IPS-18c (cell line): Measurements from ENCODE around the gene SRSF12.
"Not testable (repeated sequence)": the region's sequence is repeated elsewhere in the genome, so short reads cannot be mapped to it uniquely, and the experiment has no call there.

Experiments
- H3K4me3 ChIP-seq: 2 replicates; pipeline ENCODE4 v1.7.0; 2013; ENCODE audit warnings: low read depth, mild to moderate bottlenecking, low read length, moderate library complexity; ENCODE audit not compliant: insufficient read depth
- H3K9me3 ChIP-seq: one replicate; pipeline ENCODE4 v1.6.1; 2013; ENCODE audit warnings: mild to moderate bottlenecking, low read length, moderate library complexity; ENCODE audit not compliant: control insufficient read depth, insufficient read depth

The SRSF12 gene

DNA sequence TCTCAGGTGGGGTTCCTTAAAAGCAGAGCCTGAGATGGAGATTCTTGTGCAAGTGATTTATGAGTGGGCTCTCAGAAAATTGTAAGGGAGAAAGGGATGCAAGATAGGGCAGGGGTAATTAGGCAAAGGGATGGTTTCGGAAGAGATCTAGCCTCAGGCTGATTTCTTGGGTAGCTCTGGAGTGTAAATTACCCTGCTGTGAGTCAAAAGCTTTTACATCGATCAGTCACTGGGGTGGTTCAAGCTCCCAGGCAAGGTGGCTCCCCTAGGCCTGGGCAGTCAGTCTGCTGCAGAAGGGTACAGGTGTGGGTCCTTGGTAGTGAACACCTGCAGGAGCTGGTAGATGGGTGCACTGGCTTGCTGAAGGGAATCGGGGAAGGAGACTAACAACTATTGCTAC, 16.9 kb upstream of the SRSF12 start:
- no peak overlapping the region for H3K4me3 ChIP-seq
- H3K9me3 ChIP-seq, result peaks cover 2% of the 10 kb centered on the region

DNA sequence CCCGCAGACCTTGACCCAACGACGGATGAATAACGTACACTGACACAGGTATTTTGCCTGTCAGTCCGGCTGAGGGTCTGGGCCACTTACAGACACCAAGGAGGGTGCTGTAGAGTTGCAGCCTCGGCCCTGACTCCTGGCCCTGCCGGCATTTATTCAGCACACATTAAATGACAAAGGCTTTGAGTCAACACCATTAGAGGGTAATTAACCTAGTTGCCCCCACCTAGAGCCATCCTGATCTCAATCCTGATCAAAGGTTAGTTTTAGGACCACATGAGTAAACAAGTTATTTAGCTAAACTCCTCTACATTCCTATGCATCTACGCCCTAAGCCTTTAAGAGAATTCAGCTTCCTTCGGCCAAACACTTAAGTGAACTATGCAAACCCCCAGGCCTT, 16.1 kb upstream of the SRSF12 start:
- Histone ChIP-seq H3K4me3 (no peak overlapping the region), H3K9me3 (peaks cover 2% of the 10 kb centered on the region)

DNA sequence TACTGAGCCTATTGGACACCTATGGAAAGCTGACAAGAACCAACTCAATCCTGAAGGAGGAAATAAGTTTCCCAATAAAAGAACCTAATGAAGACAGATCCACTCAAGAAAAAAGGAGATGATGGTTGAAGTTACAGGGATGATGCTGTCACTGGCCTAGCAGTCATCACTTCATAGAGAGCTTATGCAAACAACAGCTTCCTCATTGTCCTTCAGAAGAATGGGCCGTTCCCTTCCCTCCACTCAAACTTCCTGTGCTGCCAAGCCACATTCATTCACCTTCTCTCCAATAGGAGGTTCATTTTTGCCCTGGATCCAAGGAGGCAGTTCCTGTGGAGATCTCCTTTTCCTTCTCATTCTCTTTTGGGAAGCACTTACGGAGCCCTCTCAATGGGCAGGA, 14.2 kb upstream of the SRSF12 start:
- Histone ChIP-seq H3K4me3 (no peak overlapping the region), H3K9me3 (peaks cover 2% of the 10 kb centered on the region)

DNA sequence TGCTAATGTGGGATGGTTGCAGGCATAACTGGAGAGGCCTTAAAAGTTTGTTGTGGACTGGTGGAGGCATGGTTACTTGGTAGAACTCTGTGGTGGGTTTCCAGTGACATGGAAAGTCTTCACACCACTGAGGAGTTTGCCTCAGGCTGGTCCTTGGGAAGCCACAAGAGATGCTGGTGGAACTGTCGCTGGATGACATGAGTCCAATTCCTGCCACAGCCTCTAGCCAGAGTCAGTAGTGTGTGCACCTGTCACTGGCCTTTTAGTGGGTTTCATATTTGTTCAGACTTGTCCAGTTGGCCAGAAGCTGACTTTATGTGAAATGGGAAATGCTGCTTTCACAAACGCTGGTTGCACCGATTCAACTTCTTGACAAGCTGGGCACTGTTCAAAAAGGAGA, 13.7 kb upstream of the SRSF12 start:
- H3K4me3 ChIP-seq, result no peak overlapping the region
- peaks cover 2% of the 10 kb centered on the region for H3K9me3 ChIP-seq

DNA sequence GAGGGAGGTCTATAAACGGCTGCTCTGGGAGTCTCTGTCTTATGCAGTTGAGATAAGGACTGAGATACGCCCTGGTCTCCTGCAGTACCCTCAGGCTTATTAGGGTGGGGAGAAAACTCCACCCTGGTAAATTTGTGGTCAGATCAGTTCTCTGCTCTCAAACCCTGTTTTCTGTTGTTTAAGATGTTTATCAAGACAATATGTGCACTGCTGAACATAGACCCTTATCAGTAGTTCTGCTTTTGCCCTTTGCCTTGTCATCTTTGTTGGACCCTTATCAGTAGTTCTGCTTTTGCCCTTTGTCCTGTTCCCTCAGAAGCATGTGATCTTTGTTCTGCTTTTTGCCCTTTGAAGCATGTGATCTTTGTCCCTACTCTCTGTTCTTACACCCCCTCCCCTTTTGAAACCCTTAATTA, 10.4 kb upstream of the SRSF12 start:
- H3K4me3 ChIP-seq, H3K9me3 ChIP-seq: not testable (repeated sequence)

DNA sequence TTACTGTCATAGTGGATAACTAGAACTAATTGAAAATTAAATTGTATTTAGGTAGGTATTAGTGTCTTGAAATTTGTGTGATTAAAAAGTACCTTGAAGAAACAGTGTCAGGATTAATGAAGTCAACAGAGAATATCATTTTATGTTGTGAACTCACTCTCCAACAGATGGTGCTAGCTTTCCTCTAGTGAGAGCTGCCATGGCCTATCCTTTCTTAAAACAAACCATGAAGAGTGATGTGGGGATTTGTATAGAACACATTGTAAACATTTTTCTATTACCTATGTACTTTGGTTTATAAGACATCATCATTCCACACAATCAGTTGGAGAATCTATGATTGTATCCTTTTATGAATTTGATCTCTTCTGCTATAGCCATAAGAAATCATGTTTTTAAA, 4.8 kb upstream of the SRSF12 start:
- H3K4me3 ChIP-seq, result no peak overlapping the region
- H3K9me3 ChIP-seq, result peaks cover 2% of the 10 kb centered on the region

DNA sequence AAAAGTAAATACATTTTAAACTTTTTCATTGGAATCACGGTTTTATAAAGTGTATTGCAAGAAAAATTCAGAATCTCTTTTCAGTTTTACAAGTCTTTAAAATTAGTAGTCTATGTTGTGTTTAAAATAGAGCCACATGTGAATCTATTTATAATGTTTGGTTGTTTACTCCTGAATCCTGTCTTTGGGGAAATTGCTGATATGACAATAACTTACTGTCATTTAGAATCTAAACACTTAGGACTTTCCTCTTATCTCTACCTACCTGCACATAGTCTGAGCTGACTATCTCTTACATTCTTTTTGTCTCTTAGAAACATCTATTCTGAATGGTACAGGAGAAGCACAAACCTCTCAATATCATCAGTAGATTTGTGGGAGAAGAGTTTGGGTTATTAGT, 4.1 kb upstream of the SRSF12 start:
- Histone ChIP-seq H3K9me3 (peaks cover 2% of the 10 kb centered on the region), H3K4me3 (no peak overlapping the region)

DNA sequence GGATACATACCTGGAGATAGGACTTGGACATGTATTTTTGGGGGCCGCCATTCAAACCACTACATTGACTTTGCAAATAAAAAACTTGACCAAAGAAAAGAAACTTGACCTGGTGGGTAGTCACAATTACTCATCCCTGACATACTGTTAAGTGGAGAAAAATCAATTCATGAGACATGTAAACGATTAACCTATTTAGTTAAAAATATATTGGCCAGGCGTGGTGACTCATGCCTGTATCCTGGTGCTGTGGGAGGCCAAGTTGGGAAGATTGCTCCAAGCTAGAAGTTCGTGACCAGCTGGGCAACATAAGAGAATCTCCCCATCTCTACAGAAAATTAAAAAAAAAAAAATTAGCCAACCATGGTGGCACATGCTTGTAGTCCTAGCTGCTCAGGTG, 2.5 kb upstream of the SRSF12 start:
- Histone ChIP-seq H3K4me3 (no peak overlapping the region), H3K9me3 (peaks cover 2% of the 10 kb centered on the region)

DNA sequence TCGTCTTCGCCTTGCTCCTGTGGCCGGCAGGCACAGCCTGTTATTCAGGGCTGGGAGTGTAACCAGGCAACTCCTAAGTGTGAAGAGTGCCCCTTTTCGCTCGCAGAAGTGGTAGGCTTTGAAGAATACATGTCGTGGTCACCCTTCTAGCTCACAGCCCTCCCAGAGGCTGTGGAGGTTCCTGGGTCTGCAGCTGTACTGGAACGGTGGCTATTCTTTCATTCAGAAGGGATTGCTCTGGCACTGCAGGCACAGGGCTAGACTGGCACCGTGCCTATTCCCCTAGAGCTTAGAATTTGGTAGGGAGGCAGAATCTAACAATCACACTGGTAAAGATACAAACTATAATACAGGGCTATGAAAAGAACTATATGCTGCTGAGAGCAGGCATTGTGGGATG, 1.1 kb upstream of the SRSF12 start:
- no peak overlapping the region for H3K4me3 ChIP-seq

DNA sequence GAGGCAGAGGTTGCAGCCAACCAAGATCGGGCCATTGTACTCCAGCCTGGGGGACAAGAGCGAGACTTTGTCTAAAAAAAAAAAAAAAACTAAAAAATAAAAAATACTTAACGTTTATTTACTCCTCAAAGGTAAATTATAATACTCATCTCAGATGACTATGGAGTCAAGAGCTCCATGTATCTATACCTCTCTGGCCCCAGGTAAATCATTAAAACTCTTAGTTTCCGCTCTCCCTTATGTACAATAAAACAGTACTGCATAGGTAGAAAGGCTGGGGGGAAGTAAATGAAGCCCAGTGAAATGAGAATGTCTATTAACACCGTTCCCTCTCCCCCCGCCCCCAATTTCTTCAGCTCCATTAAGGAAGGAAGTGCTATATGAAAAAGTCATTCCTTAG, 1.2 kb downstream of the SRSF12 start:
- Histone ChIP-seq H3K4me3 (peak overlapping the region; percentile 86; the same call in 1 of the 2 replicates), H3K9me3 (peaks cover 2% of the 10 kb centered on the region)

More for the DNA sequence above, 1.1 kb upstream of the SRSF12 start:
- peaks cover 2% of the 10 kb centered on the region for H3K9me3 ChIP-seq

DNA sequence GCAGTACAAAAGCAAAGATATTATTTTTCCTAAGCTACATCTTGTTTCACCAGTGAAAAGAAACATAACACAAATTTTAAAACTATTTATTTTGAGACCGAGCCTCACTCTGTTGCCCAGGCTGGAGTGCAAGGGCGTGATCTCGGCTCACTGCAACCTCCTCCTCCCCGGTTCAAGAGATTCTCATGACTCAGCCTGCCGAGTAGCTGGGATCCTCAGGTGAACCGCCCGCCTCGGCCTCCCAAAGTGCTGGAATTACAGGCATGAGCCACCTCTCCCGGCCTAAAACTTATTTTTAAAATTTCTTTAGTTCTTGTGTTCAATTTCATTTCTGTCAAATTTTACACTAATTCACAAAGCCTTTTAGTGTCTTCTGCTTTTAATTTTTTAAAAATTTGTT, 5.9 kb downstream of the SRSF12 start:
- Histone ChIP-seq H3K4me3 (no peak overlapping the region), H3K9me3 (no peaks in the 10 kb centered on the region)

DNA sequence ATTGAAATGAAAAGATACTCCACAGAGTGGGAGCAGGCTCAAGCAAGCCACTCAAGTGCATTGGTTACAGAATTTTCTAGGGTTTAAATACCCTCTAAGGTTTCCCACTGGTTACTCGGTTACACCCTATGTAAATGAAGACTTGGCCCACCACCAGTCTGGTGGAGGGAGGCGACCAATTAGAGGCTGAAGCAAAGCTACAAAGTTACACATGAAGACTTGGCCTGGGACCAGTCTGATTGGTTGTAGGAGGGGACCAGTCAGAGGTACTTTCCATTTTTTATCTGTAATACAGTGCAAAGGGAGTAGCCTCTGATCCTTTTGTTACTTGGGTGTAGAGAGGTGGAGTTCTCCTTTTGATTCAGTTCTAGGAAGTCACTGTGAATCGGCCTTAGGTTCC, 7.6 kb downstream of the SRSF12 start:
- Histone ChIP-seq H3K9me3 (no peaks in the 10 kb centered on the region), H3K4me3 (no peak overlapping the region)

DNA sequence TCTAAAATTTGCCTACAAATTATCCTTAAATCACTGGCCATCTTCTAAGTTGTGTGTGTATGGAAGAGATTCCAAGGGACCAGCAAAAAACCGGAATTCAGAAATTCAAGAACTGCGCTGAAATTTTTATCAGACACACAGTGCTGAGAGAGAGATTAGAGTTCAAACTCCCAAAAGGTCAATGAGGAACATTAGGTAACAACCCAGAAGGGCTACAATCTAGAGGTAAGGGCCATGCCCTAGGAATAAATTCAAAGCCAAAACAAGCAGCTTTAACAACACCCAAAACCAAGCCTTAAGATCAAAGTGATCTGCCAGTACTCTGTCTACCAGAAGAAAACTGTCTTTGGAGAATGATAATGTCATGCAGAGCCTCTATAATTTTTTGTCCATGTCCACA, 17.8 kb downstream of the SRSF12 start:
- Histone ChIP-seq H3K4me3 (no peak overlapping the region), H3K9me3 (no peaks in the 10 kb centered on the region)

DNA sequence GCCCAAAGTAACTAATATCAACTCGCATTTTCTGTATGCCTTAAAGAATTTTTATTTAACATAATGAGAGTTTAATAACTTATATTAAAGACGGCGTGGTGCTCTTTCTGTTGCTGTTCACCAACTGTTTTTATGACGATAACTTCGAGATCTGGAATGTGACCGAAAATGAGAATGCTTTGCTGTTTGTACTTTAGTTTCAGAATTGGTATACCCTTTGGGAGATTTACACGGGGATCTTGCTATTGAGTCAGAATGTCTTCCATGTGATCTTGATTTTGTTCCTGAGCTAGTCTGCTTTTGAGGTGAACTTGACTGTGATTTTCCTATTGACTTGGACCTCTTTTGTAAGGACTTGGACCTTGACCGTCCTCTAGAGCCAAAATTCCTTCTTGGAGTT, 19.4 kb downstream of the SRSF12 start:
- Histone ChIP-seq H3K4me3 (no peak overlapping the region), H3K9me3 (no peaks in the 10 kb centered on the region)

DNA sequence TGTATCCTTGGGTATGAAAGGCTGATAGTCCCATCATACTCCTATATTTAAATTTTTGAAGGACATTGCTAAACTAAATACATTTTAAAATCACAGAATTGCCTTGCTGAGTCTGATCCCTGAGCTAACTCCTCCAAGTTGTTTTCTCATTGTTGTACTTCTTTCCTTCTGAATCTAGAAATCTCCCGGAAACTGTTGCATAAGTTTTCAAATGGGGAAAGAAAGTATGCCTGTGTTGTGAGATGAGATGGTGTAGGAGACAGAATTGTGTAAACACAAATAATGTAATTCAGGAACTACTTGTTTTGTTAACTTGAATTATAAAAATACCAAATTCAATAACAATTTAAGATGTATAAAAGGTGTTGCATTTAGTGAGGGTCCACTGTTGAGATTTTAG, 30.0 kb downstream of the SRSF12 start:
- H3K4me3 ChIP-seq, result no peak overlapping the region
- no peaks in the 10 kb centered on the region for H3K9me3 ChIP-seq

DNA sequence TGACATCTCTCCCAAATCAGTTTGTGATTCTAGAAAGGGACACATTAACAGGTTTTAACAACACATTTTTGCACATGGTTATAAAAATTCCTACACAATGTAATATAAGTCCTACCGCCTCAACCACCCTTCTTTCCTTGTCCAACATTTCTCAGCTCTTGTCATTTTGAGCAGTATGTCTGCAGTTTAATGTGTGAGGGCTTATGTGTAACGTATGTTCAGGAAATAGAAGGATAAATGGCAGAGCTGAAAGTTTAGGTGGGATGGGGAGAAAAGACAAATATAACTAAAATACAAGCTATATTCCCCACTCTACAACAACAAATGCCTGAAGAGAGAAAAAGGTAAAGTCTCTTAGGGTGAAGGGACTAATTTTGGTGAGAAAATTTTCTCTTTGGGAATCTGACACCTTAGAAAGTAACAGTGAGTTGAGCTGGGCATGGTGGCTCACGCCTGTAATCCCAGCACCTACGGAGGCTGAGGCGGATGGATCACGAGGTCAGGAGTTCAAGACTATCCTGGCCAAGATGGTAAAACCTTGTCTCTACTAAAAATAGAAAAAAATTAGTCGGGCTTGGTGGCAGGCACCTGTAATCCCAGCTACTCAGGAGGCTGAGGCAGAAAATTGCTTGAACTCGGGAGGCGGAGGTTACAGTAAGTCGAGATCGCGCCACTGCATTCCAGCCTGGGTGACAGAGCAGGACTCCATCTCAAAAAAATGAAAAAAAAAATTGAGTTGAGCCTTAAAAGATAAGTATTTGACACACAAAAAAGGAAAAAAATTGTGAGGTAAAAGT, 32.3 kb downstream of the SRSF12 start:
- Histone ChIP-seq H3K4me3 (no peak overlapping the region), H3K9me3 (no peaks in the 10 kb centered on the region)

DNA sequence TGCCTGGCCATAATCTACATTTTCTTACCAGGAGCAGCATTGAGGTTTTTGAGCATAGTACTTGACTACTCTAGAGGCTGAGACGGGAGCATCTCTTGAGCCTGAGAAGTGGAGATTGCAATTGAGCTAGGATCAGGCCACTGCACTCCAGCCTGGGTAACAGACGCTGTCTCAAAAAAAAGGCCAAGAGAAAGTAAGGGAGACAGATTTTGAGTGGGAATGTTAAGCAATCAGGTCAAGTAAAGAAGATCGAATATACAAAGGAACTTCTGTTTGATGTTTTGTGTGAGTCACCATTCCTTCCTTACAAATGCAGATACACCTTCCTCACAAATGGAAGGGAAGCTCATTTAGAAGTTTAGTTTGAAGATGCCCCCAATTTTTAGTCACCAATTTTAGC, 32.9 kb downstream of the SRSF12 start:
- H3K4me3 ChIP-seq, result no peak overlapping the region
- no peaks in the 10 kb centered on the region for H3K9me3 ChIP-seq

DNA sequence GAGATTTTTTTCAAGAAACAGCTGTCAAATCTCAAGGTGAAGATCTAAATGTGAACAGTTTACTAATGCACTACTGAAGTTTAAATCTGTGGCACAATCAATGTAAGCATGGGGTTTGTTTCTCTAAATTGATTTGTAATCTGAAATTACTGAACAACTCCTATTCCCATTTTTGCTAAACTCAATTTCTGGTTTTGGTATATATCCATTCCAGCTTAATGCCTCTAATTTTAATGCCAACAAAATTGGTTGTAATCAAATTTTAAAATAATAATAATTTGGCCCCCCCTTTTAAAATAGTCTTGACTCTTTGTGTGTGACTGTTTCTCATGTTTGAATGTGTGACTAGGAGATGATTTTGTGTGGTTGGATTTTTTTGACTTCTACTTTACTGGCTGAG, 33.3 kb downstream of the SRSF12 start:
- no peak overlapping the region for H3K4me3 ChIP-seq

DNA sequence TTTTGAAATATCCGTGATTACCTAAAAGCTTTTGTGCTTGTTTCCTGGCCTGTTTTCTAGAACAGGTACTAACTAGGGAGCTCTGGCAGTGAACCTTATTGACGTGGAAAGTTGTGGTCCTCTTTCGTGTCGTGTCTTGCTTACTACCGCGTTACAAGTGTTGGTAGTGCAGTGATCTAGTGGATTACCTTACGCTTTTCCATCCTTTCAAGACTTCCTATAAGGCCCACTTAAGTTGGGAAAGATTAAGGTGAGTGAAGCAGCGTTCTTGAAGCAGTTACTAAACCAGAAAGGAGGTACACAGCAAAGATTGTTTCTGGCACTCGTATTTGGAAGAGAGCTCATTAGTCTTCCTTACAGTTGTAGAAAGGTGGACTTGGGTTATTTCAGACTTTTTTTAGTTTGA, 35.4 kb downstream of the SRSF12 start:
- Histone ChIP-seq H3K4me3 (peak overlapping the region; percentile 88), H3K9me3 (no peaks in the 10 kb centered on the region)

More for the DNA sequence above, 33.3 kb downstream of the SRSF12 start:
- H3K9me3 ChIP-seq, result no peaks in the 10 kb centered on the region
